Hippocampal formation (tissue), 2 donors: ENCODE results near the gene PAN2.
A peak's percentile ranks its signal among the peaks of the same experiment; 100 is the strongest.
"Not testable (repeated sequence)": the region's sequence is repeated elsewhere in the genome, so short reads cannot be mapped to it uniquely, and the experiment has no call there.

Experiments used
- DNase-seq, 2 donors: peaks; one replicate each; lab custom pipeline; 2025; lab: John Stamatoyannopoulos, UW

Gene PAN2

DNA sequence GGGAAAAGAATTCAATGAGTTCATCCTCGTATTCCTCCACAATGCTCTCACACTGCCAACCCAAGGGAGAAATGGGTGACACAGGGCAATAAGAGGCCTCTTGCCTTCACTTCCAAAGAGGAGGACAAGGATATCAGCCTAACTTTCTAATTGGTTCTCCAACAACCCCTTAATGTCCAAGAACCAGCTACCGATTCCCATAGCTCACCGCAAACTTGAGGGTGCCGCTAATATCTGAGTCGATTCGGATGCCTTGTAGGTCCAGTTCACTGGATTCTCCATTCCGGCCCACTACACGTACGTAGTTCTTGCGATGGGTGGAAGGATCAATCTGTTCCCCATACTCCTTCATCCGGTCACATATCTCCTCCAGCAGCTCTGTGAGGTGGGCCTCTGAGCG lies 22.8 kb downstream of the PAN2 start:
- no peak for DNase-seq

DNA sequence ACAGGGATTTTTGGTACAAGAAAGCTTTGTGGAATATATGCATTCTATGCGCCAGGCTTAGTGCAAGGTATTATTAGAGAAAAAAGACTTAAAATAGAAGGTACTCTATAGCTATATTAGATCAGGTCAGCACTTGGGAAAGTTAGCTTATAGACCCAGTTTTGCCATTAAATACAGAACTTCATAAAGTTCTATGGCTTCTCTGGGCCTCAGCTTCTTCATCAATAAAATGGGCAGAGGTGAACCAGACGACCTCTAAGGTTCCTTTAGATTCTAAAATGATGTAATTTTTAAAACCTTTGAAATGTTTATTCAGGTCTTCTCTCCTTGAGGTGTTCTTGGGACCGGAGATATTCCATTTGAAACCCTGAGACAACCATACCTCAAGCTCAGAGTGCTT lies 25.1 kb downstream of the PAN2 start:
- DNase-seq: no peak

DNA sequence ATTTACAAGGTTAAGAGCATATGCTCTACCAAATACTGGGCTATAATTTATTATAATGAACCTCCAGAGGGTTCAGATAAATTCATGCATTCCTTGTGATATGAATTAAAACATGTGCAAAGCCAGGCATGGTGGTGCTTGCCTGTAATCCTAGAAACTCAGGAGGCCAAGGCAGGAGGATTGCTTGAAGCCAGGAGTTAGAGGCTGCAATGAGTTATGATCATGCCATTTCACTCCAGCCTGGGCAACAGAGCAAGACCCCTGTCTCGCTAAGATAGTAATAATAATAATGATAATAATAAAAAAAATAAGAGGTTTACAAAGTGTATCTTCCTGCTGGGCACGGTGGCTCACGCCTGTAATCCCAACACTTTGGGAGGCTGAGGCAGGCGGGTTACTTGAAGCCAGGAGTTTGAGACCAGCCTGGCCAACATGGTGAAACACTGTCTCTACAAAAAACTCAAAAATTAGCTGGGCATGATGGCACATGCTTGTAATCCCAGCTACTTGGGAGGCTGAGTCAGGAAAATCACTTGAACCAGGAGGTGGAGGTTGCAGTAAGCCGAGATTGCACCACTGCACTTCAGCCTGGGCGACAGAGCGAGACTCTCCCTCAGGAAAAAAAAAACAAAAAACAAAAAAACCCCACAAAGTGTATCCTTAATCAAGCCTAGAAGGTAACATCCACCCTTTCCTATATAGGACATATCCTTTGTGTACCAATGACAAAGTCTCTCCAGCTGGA lies 26.4 kb downstream of the PAN2 start:
- DNase-seq: no peak

DNA sequence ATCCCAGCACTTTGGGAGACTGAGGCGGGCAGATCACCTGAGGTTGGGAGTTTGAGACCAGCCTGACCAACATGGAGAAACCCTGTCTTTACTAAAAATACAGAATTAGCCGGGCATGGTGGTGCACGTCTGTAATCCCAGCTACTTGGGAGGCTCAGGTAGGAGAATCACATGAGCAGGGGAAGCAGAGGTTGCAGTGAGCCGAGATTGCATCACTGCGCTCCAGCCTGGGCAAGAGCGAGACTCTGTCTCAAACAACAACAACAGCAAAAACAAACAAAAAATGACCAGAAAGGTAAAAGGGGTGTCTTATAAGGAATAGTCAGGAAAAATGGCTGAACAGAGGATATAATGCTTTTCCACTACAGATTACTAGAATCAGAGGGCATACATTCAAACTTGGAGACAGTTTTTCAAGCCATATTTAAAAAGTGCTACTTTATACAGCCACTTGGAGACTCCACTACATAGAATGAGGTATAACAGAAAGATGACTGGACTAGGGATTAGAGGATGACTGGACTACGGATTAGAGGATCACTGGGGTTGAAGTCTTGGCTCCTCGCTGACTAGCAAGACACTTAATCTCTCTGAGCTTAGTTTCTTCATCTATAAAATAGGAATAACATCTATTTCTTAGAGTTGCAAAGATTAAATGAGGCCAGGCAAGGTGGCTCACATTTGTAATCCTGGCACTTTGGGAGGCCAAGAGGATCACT lies 28.8 kb downstream of the PAN2 start:
- DNase-seq: no peak

DNA sequence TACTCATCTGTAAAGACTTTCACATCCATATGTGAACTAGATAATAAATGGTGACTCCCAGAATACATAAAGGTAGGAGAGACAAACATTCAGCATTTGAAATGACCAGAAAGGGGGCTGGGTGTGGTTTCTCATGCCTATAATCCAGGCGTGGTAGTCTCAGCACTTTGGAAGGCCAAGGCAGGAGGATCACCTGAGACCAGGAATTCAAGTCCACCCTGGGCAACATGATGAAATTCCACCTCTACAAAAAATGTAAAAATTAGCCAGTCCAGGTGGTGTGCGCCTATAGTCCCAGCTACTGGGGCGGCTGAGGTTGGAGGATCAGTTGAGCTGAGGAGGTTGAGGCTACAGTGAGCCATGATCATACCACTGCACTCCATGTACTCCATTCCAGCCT lies 29.5 kb downstream of the PAN2 start:
- DNase-seq: no peak

DNA sequence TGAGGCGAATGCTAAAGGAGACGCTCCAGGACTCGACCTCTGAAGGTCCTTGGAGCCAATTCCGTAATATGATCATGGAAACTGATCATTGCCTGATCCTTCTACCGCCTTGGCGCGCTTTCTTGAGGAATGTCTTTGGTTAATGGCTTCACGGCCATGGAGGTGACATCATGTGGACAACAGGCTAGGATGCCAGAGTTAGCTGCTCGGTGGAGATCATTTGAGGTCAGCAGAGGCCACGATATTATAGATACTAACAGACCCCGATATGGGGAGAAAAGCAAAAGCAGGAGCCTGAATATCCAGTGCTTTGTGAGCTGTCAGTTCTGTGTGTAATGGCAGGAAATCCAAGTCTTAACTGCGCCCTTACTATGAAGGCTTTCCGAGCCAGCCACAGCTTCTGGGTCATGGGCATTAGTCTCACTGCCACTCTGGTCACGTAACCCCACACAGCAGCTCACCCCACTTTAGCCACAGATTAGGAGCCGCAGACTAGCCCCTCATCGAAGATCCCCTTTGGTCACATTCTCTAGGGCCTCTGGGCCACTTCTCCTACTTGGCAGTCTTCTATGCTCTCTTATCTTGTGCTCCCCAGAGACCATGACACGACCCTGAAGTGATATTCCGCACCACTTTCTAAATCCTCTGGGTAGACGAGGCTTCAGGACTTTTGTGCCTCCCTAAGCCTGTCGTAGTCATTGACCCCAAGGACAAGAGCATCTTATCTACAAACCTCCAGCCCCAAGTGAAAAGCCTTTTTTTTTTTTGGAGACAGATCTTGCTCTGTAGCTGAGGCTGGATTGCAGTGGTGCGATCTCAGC lies 32.9 kb downstream of the PAN2 start:
- DNase-seq: no peak

DNA sequence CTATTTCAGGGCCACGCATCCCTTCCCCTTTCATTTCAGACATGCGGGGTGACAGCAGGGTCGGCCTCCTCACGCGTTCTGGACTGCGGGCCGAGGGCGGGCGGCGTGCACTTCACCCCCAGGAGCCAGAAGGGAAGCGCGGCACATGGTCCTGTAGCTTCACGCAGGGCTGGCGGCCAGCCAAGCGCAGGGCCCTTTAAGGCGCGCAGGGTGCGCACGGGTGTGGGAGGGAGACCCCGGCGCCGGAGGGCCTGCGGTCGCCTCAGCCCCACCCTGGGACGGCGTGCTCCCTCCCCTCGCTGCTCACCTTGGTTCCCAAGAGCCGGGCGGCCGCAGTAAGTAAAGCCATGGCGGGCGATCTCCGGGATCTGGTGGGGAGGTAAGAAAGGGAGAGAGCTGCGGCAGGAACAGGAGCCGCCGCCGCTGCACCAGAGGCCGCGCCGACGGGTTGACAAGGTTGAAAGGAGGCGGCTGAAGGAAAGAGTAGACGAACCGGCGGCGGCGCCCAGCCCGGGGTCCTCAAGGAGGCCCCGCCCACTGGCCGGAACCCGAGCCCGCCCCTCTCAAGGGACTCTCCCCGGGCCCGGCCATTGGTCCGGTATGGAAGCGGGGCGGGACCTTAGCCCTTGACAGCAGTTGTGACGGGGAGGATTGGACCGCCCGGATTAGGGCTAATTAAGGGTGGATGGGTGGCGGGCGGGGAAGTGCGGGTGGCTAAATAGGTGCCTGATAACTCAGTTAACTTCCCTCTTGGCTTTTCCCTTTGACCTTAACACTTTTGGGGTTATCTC lies 33.8 kb downstream of the PAN2 start, which contains the start of gene CS:
CS (minus strand) TSS at position 478 of the 791 bp plus-strand sequence; CDS start at position 349, 129 bp downstream.
- peak; percentile 97 to 98 for DNase-seq

DNA sequence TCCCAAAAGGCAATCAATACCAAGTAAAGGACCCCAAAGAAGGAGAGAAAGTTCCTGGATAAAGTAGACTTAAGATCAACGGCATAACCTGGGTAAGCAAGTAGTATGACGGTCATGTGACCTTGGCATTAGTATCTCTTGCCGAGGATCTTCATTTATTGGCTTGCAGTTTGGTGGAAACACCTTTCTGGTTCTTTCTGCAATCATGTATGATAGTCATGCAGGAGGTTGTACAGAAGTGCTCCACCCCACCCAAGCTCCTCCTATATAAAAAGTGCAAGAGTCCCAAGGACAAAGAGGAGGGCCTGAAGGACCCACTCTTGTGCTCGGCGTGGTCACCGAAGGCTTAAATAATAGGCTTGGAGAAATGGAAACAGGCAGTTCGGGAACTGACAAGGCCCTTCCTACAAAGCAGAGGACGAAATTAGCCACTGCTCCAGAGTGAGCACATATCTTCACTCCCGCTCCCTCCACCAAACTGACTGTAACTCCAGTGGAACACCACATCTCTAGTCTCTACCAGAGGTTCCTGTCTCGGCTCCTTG lies 34.4 kb downstream of the PAN2 start:
- no peak for DNase-seq

DNA sequence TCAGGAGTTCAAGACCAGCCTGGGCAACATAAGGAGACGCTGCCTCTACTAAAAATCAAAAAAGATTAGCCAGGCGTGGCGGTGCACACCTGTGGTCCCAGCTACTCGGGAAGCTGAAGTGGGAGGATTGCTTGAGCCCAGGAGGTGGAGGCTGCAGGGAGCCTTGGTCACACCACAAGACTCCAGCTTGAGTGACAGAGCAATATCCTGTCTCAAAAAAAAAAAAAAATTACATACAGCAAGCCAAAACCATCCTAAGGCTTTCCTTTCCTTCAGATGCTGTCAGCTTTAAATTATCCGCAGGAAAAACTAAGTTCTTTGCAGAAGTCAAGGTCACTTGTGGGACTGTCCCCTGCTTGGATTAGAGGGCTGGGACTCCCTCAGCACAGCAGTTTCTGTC lies 35.0 kb downstream of the PAN2 start:
- no peak for DNase-seq

DNA sequence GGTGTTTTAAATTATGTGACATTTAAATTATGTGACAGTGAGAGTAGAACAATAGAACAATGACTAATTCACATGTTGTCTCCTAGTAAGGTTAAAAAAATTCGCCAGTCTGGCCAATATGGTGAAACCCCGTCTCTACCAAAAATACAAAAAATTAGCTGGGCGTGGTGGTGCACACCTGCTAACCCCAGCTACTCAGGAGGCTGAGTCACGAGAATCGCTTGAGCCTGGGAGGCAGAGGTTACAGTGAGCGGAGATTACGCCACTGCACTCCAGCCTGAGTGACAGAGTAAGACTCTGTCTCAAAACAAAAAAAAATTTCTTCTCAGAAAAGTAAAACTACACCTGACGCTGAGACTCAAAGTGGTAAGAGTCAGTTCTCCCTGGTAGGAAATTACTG lies 36.4 kb downstream of the PAN2 start:
- DNase-seq: no peak

DNA sequence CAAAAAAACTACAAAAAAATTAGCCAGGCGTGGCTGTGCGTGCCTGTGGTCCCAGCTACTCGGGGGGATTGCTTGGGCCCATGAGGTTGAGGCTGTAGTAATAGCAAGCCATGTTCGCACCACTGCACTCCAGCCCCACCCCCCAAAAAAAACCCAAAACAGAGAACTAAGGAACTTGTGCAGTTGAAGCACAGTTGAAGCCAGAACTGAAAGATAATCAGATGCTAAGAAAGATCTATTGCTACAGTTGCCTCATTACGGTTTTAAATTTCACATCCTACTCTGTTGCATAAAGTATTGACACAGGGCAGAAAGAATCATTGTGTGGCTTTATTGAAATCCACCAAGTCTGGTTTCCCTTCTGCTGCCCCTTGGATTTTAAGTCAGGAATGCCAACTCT lies 37.5 kb downstream of the PAN2 start:
- no peak for DNase-seq

DNA sequence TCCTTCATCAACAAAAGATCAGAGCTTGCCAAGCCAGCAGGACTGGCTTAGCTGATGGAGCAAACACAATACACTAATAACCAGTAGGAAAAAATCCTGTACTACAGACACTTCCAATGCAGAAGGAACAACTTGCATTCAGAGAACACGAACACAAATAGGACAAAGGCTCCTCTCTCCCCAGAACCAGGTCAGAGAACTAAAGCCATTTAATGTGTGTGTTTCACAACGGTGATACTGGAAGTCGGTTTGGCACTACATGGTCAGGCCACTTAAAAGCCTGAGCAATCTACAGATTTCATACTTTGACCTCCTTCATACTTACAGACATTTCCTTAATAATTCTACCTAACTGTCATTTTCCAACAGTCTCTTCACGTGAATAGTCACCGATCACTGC lies 40.0 kb downstream of the PAN2 start:
- no peak for DNase-seq

DNA sequence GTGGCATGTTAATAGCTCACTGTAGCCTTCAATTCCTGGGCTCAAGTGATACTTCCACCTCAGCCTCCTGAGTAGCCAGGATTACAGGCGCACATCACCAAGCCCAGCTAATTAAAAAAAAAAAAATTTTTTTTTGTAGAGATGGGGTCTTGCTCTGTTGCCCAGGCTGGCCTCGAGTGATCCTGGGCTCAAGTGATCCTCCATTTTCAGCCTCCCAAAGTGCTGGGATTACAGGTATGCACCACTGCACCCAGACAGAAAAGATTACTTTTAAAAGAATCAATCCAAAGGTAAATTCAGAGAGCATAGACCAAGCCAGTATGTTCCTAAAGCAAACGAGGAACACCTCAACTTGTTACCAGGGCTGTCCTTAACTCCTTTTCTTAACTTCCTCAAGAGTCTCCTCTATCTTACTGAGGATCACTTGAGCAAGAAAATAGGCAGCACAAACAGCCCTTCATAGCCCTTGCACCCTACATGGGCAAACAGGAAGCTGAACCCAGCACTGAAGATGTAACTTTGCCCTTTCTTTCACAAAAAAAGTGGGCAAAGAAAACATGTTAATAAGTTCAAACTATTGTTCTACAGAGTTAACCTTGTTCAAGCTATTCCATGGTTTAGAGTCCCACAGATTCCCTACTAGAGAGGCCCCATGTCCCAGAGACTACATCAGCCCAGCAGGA lies 45.0 kb downstream of the PAN2 start:
- no peak for DNase-seq

DNA sequence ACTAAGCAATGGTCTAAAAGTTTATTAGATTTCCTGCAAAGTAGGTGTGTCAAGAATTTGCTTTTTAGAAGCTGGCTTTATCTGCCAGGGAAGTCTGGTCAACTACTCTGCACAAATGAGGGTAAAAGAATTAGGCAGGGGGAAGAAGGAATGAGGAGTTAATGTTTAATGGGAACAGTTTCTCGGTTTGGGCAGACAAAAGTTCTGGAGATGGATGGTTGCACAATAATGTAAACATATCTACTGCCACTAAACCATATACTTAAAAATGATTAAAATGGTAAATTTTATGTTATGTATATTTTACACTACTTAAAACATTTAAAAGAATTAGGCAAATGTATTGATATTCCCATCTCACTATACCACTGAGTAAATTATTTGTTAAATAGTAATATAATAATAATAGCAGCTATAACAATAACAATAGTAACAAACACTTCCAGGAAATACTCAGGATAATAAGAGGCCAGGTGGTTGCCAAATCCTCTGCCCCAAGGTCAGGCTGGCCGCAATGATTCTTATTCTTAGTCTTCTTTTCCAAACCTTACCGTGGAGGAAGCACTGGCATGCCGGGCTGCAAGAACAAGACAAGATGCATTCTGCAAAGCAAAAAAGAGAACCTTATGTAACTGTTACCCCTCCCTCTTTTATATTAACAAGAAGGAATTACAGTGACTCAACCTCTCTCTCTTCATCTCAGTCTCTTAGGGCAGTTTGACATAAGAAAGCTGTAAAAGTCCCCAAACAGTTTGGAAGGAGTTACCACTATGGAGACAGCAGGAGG lies 47.6 kb downstream of the PAN2 start:
- no peak for DNase-seq

DNA sequence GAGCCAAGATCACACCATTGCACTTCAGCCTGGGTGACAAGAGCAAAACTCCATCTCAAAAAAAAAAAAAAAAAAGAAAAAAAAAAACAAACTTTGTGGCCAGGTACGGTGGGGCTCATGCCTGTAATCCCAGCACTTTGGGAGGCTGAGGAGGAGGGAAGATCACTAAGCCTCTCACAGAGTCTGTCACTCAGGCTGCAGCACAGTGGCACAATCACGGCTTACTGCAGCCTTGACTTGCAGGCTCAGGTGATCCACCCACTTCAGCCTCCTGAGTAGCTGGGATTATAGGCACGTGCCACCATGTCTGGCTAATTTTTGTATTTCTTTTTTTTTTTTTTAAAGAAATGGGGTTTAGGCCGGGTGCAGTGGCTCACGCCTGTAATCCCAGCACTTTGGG lies 49.5 kb downstream of the PAN2 start:
- DNase-seq: not testable (repeated sequence)

DNA sequence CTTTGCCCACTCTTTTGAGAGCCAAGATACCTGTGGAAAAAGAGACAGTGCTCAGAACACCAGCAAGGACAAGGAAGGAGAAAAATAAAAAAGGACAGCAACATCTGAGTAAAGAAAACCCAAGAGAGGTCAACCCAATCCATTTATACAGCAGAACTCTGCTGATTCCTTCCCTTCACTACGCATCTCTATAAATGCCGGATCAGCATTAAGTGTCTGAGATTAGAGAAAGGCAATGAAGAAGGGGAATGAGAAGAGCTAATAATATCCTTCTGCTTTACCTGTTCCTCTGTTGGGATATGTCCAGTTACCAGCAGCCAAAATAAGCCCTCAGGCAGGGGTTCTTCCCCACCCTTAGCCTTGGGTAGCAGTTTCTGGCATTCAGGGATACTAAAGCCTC lies 51.2 kb downstream of the PAN2 start:
- no peak for DNase-seq

DNA sequence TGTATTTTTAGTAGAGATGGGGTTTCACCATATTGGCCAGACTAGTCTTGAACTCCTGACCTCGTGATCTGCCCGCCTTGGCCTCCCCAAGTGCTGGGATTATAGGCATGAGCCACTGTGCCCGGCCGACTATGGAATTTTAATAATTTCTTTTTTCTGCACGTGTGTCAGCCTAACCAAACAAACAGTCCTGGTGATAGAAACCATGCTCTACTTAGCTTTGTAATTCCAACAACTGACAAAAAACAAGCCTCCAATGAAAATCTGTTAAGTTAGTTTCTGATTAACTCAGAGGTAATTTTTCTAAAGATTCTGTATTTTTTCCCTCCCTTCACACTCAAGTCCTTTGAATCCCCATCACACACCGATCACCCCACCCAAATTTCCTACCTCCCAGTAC lies 51.8 kb downstream of the PAN2 start:
- no peak for DNase-seq

DNA sequence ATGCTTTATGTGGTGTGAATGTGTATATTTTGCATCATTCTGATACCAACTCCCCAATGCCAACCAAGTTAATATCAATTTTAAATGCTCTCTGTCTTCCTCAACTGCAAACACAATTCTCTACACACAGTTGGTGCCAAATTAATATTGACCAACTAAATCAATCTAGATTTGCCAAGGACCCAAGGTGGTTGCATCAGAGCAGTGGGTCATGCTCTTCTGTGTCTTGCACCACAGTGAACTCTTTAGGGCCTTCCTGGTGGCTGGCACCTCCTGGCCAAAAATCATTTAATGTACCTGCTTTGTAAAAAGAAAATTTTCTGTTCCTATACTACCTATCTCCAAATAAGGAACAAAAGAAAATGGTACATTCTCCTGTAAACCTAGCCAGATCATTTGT lies 53.0 kb downstream of the PAN2 start:
- no peak for DNase-seq

DNA sequence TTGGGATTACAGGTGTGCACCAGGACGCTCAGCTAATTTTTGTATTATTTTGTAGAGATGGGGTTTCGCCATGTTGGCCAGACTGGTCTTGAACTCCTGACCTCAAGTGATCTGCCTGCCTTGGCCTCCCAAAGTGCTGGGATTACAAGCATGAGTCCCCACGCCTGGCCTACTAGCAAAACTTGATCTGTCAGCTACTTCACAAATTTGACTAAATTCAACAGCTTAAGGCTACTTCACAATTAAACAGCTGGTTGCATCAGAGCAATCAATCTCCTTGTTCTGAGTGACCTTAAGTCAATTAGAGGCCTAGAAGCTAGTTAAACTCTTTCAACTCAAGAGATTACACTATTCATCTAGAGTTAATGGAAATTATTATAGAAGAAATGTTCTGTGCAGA lies 54.9 kb downstream of the PAN2 start:
- no peak for DNase-seq

DNA sequence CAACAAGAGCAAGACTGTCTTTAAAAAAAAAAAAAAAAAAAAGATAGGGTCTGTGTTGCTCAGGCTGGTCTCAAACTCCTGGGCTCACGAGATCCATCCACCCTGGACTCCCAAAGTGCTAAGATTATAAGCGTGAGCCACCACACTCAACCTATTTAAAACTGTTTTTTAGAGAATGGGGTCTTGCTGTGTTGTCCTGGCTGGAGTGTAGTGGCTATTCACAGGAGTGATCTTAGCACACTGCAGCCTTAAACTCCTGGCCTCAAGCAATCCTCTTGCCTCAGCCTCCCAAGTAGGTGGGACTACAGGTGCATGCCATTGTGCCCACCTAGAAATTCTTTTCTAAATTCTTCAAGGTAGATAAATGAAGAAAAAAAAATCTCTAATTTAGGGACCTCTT lies 59.5 kb downstream of the PAN2 start:
- DNase-seq: no peak
